HUDEP-2 (cell line): Measurements from ENCODE around the gene SPATA13.

ENCODE experiments used
- DNase-seq, 76 experiments: peaks; one replicate each; lab custom pipeline; 2025; ENCODE audit not compliant: unreplicated experiment in 76 of 76; lab: John Stamatoyannopoulos, UW

SPATA13 gene

GRCh38 chr13:24162604-24163003 lies 2.1 kb downstream of the SPATA13 start:
- no peak for DNase-seq

- no peak for DNase-seq
These were observed 5.2 kb downstream of the SPATA13 start for GRCh38 chr13:24165746-24166145.

GRCh38 chr13:24166561-24166960 lies 6.0 kb downstream of the SPATA13 start:
- no peak for DNase-seq

- DNase-seq: no peak
These were observed 7.3 kb downstream of the SPATA13 start for GRCh38 chr13:24167666-24168391.

GRCh38 chr13:24168392-24168750 lies 7.9 kb downstream of the SPATA13 start:
- no peak for DNase-seq

- no peak for DNase-seq
These were observed 8.5 kb downstream of the SPATA13 start for GRCh38 chr13:24168979-24169378.

- DNase-seq: no peak
These were observed 11.6 kb downstream of the SPATA13 start for GRCh38 chr13:24172071-24172470.

GRCh38 chr13:24173795-24174194 lies 13.3 kb downstream of the SPATA13 start:
- no peak for DNase-seq

GRCh38 chr13:24175847-24176246 lies 15.3 kb downstream of the SPATA13 start:
- DNase-seq: no peak

GRCh38 chr13:24176351-24177101 lies 16.0 kb downstream of the SPATA13 start:
- DNase-seq: no peak

- no peak for DNase-seq
These were observed 18.4 kb downstream of the SPATA13 start for GRCh38 chr13:24178847-24179485.

- no peak for DNase-seq
These were observed 18.9 kb downstream of the SPATA13 start for GRCh38 chr13:24179486-24179850.

GRCh38 chr13:24180750-24181377 lies 20.3 kb downstream of the SPATA13 start:
- no peak for DNase-seq

- DNase-seq: no peak
These were observed 21.6 kb downstream of the SPATA13 start for GRCh38 chr13:24181991-24182702.

GRCh38 chr13:24182703-24183081 lies 22.2 kb downstream of the SPATA13 start:
- no peak for DNase-seq

- no peak for DNase-seq
These were observed 23.2 kb downstream of the SPATA13 start for GRCh38 chr13:24183741-24184182.

GRCh38 chr13:24184265-24184841 lies 23.8 kb downstream of the SPATA13 start:
- DNase-seq: no peak

GRCh38 chr13:24184882-24185281 lies 24.4 kb downstream of the SPATA13 start:
- DNase-seq: no peak

- DNase-seq: no peak
These were observed 25.2 kb downstream of the SPATA13 start for GRCh38 chr13:24185591-24186232.

- no peak for DNase-seq
These were observed 26.7 kb downstream of the SPATA13 start for GRCh38 chr13:24187185-24187584.
